ENCODE measurements around the gene ZSWIM5.

The ZSWIM5 gene

DNA sequence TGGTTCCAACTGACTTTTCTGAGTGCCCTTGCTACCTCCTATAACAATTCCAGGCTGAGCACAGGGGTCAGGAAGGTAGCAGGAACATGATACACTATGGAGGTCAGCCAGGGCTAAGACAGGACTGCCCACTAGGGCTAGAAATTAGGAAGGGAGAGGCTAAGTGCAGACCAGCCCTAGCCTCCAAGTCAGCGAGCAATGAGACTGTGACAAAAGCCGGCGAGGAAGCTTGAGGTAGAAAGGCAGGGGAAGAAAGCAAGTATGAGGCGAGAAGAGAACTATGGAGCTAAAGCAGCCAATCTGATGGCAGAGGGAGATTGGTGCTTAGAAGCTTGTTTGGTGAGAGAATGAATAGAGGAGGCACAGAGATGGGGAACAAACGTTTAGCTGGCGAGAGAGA lies 189.6 kb downstream of the ZSWIM5 start:
- DNase-seq: no peak

- no peak for DNase-seq
Measured at GRCh38 chr1:45016090-45016697, 190.2 kb downstream of the ZSWIM5 start.

- DNase-seq: no peak
Measured at GRCh38 chr1:45015683-45016082, 190.7 kb downstream of the ZSWIM5 start.

- DNase-seq: peak in 13 of 14 donors; percentile 11 to 83 (median 63)
Measured at GRCh38 chr1:45014321-45015028, 191.9 kb downstream of the ZSWIM5 start.

DNA sequence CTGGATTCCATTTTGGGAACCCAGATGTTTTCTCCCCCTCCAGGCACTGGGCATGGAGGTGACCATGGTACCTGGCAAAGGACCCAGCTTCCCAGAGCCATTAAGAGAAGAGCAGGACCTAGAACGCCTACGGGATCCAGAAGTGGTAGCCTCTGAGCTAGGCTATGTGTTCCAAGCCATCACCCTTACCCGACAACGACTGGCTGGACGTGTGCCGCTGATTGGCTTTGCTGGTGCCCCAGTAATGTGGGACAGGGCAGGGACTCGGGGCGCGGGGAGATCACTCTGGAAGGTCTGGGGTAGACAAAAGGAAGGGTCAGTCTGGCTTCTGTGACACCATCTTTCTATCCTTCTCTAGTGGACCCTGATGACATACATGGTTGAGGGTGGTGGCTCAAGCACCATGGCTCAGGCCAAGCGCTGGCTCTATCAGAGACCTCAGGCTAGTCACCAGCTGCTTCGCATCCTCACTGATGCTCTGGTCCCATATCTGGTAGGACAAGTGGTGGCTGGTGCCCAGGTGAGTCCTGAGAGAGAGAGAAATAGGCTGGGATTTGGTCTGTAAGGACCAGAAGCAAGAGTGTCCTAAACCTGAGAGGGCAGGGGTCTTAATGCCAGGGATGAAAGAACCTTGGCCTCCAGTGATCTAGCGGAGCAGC lies 192.7 kb downstream of the ZSWIM5 start:
- DNase-seq: no peak

DNA sequence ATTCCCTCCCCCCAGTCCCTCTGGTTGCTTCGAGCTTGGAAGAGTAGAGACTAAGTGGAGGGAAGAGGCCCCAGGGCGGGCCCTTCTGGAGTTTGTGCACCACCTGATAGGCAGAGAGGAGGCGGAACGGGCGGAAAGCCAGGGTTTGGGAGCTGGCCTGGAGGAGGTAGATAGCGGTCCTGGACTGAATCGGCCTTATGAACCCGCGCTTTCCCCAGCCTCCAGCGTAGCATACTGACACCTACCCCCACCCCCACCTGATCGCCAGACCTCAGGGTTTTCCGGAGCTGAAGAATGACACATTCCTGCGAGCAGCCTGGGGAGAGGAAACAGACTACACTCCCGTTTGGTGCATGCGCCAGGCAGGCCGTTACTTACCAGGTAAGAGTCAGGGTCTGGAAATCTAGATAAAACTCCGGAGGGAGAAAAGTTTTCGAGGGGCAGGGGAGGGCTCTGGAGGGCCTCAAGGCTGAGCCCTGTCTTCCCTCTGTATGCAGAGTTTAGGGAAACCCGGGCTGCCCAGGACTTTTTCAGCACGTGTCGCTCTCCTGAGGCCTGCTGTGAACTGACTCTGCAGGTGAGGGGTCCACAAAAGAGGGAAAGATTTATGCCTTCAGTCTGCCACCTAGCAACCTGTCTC lies 193.6 kb downstream of the ZSWIM5 start:
- DNase-seq: peak in 9 of 14 donors; percentile 10 to 64 (median 50)

DNA sequence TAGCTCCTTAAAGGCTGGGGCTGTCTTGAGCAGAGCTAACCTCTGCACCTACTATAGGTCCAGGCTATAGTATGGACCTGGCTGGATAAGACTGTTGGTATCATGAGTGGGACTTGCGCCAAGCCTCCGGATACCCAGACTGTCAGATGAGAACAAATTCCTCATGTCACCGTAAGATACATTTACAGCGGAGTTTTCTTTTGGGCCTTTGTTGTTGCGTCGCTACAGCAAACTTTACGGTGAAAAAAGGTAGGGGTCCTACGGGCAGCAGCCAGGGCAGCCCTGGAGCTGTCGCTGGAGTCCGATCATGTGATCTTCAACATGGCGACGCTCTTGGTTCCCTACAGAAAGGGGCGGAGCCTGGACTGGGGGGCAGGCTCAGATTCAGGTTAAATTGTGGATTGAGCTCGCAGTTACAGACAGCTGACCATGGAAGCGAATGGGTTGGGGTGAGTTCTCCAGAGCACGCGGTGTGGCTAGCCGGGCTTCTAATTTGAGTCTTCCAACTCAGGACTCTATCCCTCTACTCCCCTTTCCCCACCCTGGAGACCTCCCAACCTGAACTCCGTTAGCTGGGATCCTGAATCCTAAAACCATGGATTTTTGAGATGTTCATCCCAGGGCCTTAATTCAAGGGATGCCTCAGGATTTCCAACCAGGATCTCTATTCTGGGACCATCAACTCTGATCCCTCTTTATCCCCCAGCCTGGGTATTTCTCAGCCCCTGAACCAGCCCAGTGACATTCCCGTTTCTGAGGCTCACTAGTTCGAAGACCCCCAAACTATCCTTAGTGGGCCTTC lies 194.4 kb downstream of the ZSWIM5 start, which contains the start of gene UROD:
TSS of gene UROD (plus strand) at position 418 of the 802 bp plus-strand sequence. CDS start at position 430, 12 bp downstream.
- DNase-seq: peak; percentile 22 to 92 (median 80)

- peak in 13 of 14 donors; percentile 34 to 79 (median 70) for DNase-seq
Measured at GRCh38 chr1:45010855-45011811, 195.3 kb downstream of the ZSWIM5 start, which contains the start of gene HECTD3. Gene HECTD3, minus strand, starts transcription at chr1:45011324. Its CDS starts 67 bp downstream, at chr1:45011257.

DNA sequence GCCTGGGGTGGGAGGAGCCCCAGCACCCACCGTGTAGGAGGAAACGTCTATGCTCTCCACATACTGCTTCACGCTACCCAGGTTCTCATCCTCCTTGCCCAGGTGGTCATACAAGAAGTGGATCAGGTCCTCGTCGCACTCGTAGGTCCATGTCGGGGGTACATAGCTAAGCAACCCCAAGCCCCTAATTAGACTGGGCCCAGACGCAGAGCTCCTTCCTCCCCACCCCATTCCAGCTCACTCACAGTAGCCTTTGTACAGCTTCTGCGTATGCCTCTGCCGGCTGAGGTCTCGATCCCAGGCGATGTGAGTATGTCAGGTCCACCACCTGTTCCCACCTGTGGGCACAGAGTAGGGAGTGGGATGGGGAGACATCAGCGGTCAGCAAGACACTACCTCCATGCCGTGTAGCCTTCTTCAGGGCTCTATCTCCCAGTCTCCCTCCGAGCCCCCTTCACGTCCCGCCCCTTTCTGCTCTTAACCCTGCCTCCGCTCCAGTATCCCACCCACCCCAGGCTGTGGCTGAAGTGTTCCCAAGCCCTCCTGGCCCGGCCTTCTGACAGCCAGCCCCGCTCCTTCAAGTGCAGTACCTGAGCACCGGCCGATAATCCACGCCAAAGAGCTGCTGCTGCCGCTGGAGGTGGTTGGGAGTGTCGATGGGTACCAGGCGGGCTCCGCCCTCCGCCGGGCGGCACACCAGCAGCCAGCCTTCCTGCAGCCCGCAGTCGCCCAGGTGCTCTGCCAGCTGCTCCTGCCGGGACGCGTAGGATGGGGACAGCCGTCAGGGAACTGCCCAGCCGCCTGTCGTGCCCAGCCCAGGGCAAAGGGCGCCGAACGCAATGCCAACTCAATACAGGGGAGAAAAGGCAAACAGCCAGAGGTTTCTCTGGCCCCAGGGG lies 196.2 kb downstream of the ZSWIM5 start:
- peak in 1 of 14 donors; percentile 33 for DNase-seq

DNA sequence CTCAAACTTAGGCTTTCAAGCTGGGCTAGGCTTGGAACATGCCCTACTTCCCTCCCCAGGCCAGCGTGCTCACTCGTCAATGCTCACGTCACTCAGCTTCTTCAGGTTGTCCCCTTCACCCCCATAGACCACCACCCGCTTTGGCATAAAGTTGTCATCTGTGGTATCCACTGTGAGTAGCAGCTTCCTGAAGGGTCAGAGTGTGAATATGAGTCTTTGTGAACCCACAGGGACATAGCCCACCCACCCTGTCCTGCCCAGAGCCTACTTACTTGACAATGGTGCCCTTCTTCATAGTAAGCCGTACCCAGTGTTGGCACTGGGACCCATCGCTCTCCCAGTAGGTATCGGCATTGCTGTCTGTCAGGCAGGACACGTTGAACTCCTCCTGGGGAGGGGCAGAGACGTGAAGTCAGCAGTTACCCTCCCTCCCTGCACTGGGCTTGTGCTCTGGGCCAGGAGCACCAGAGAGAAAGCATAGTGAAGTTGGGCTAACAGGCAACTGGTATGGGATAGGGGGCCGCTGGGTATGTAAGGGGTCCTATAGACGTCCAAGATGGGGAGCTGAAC lies 197.0 kb downstream of the ZSWIM5 start:
- no peak for DNase-seq

GRCh38 chr1:45008516-45008915 lies 197.9 kb downstream of the ZSWIM5 start:
- no peak for DNase-seq

GRCh38 chr1:45008076-45008475 lies 198.3 kb downstream of the ZSWIM5 start:
- DNase-seq: no peak

DNA sequence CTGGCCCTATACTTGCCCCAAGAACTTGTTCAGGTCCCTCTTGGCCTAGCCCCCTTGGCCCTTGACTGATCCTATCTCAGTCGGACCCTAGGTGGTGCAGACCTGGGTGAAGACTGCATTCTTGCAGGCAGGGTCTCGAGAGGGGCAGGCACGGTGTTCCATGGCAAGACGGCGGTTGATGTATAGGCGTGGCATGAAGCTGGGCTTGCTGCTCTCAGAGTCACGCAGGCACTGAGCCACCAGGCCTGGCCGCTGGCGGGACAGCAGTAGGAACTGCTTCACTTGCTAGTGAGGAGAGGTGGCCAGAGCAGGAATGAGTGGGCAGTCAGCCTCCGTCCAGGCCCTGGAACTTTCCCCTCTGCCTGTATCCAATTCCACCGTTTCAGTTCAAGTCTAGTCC lies 199.1 kb downstream of the ZSWIM5 start:
- DNase-seq: no peak

GRCh38 chr1:45005761-45006160 lies 200.6 kb downstream of the ZSWIM5 start:
- DNase-seq: no peak

GRCh38 chr1:45004281-45004920 lies 202.0 kb downstream of the ZSWIM5 start:
- no peak for DNase-seq

- DNase-seq: no peak
Measured at GRCh38 chr1:45003741-45004140, 202.7 kb downstream of the ZSWIM5 start.

- DNase-seq: no peak
Measured at GRCh38 chr1:45002650-45003645, 203.5 kb downstream of the ZSWIM5 start.

All from C1 segment of cervical spinal cord (tissue), 14 donors.